Measurements from ENCODE around the gene OR4X2.
"Not testable (repeated sequence)": the region's sequence is repeated elsewhere in the genome, so short reads cannot be mapped to it uniquely, and the experiment has no call there.

The OR4X2 gene

GRCh38 chr11:48244804-48245203 is at the start of gene OR4X2:
OR4X2 (plus strand) TSS chr11:48245104; CDS start chr11:48245104, 0 bp downstream.
- DNase-seq: no peak

GRCh38 chr11:48207881-48208280 is 37.0 kb upstream of the OR4X2 start:
- no peak for DNase-seq

- no peak for DNase-seq
These were observed 34.9 kb upstream of the OR4X2 start for GRCh38 chr11:48210052-48210451.

GRCh38 chr11:48216510-48216909 is 28.4 kb upstream of the OR4X2 start, which contains the start of gene OR4B1:
OR4B1 (plus strand) TSS chr11:48216810; CDS start chr11:48216810, 0 bp downstream.
- DNase-seq: no peak

GRCh38 chr11:48228761-48229160 is 16.1 kb upstream of the OR4X2 start:
- DNase-seq: no peak

GRCh38 chr11:48230057-48230456 is 14.8 kb upstream of the OR4X2 start:
- not testable (repeated sequence) for DNase-seq

- DNase-seq: no peak
These were observed 7.2 kb upstream of the OR4X2 start for GRCh38 chr11:48237727-48238126.

- DNase-seq: no peak
These were observed 2.4 kb upstream of the OR4X2 start for GRCh38 chr11:48242501-48242900.

- no peak for DNase-seq
These were observed 4.0 kb downstream of the OR4X2 start for GRCh38 chr11:48248902-48249301.

- DNase-seq: no peak
These were observed 16.7 kb downstream of the OR4X2 start for GRCh38 chr11:48261600-48261999.

GRCh38 chr11:48263423-48263911 is 18.6 kb downstream of the OR4X2 start, which contains the start of gene OR4X1:
OR4X1 (plus strand) TSS chr11:48263861; CDS start chr11:48263861, 0 bp downstream.
- no peak for DNase-seq

GRCh38 chr11:48270621-48271020 is 25.7 kb downstream of the OR4X2 start:
- DNase-seq: no peak

GRCh38 chr11:48272606-48273005 is 27.7 kb downstream of the OR4X2 start:
- no peak for DNase-seq
